Measurements from ENCODE around the gene NOP53. TPM values are rescaled to one million over a fixed set of nuclear protein-coding genes. Genes with fewer than 3 reads are reported as not detected.
"Not testable (repeated sequence)": the region's sequence is repeated elsewhere in the genome, so short reads cannot be mapped to it uniquely, and the experiment has no call there.

NOP53 gene
- total RNA-seq, 1 donor from 2014 or later = 80.3 TPM

- DNase-seq (ENCODE audit: low spot score) (no peak), ATAC-seq (no peak)
Measured at GRCh38 chr19:47802521-47803043, 57.2 kb downstream of the NOP53 start.

- peak; percentile 14 for ATAC-seq
- not testable (repeated sequence) for DNase-seq (ENCODE audit: low spot score)
Measured at GRCh38 chr19:47803148-47803547, 57.8 kb downstream of the NOP53 start.

- not testable (repeated sequence) for DNase-seq (ENCODE audit: low spot score)
- peak; percentile 54 for ATAC-seq
Measured at GRCh38 chr19:47803671-47804070, 58.3 kb downstream of the NOP53 start.

- ATAC-seq = peak; percentile 21
- DNase-seq (ENCODE audit: low spot score) = not testable (repeated sequence)
Measured at GRCh38 chr19:47804451-47804850, 59.1 kb downstream of the NOP53 start, which contains the start of gene TPRX1. Gene TPRX1 (minus strand): TSS chr19:47804551. CDS start chr19:47804539, 12 bp downstream.

GRCh38 chr19:47805313-47805712 is 60.0 kb downstream of the NOP53 start:
- ATAC-seq = no peak
- no peak for DNase-seq (ENCODE audit: low spot score)

- ATAC-seq (no peak), DNase-seq (ENCODE audit: low spot score) (no peak)
Measured at GRCh38 chr19:47806435-47806834, 61.1 kb downstream of the NOP53 start.

Other genes with a start within 250 kb of the NOP53 start
- 96.3 TPM for gene NAPA, start 230.5 kb upstream of the NOP53 start, total RNA-seq
- gene ZNF541, start 172.4 kb upstream of the NOP53 start, total RNA-seq = 0.08 TPM
- 6.7 TPM for gene BICRA, start 136.4 kb upstream of the NOP53 start, total RNA-seq
- gene EHD2, start 32.1 kb upstream of the NOP53 start, total RNA-seq = 6.3 TPM
- gene SELENOW, start 33.2 kb downstream of the NOP53 start, total RNA-seq = 62.9 TPM
- not detected for gene TPRX1, start 59.0 kb downstream of the NOP53 start, total RNA-seq
- not detected for gene CRX, start 76.4 kb downstream of the NOP53 start, total RNA-seq
- not detected for gene TPRX2, start 113.7 kb downstream of the NOP53 start, total RNA-seq
- gene SULT2A1, start 140.8 kb downstream of the NOP53 start, total RNA-seq = 347 TPM
- gene BSPH1, start 246.6 kb downstream of the NOP53 start, total RNA-seq = not detected
- gene ELSPBP1, start 249.1 kb downstream of the NOP53 start, total RNA-seq = not detected

Measured in left lobe of liver (tissue), 2 donors.